Skin epidermis (tissue), 12 donors: ENCODE data around the gene TRIM63.

ENCODE experiments used
- H3K27ac ChIP-seq, 21 experiments: fragments of 200-600 bp; sonication (generic) in 11 of 21; one replicate each; pipeline ENCODE4 v1.5.0; 2020; ENCODE audit warnings: mild to moderate bottlenecking in 3 of 21, inconsistent platforms in 2 of 21, moderate library complexity in 2 of 21
- H3K4me3 ChIP-seq, 7 experiments: fragments of 200-600 bp; sonication (generic) in 2 of 7; one replicate each; pipeline ENCODE4 v1.5.0; 2020; ENCODE audit warnings: inconsistent platforms in 2 of 7, mild to moderate bottlenecking in 2 of 7, moderate library complexity in 1 of 7

The TRIM63 gene

GRCh38 chr1:26060832-26061574 lies 6.4 kb downstream of the TRIM63 start:
- no peak overlapping the region for H3K27ac ChIP-seq

GRCh38 chr1:26059906-26060305 lies 7.5 kb downstream of the TRIM63 start:
- no peak overlapping the region for H3K27ac ChIP-seq
- H3K4me3 ChIP-seq, result no peak overlapping the region

More at GRCh38 chr1:26060832-26061574, 6.4 kb downstream of the TRIM63 start:
- no peak overlapping the region for H3K4me3 ChIP-seq

GRCh38 chr1:26058052-26058595 lies 9.3 kb downstream of the TRIM63 start:
- Histone ChIP-seq H3K4me3 (no peak overlapping the region), H3K27ac (no peak overlapping the region)

GRCh38 chr1:26057189-26057588 lies 10.2 kb downstream of the TRIM63 start:
- no peak overlapping the region for H3K4me3 ChIP-seq
- no peak overlapping the region for H3K27ac ChIP-seq

GRCh38 chr1:26055041-26055440 lies 12.4 kb downstream of the TRIM63 start:
- Histone ChIP-seq H3K4me3 (no peak overlapping the region), H3K27ac (no peak overlapping the region)

GRCh38 chr1:26053718-26054560 lies 13.5 kb downstream of the TRIM63 start:
- H3K4me3 ChIP-seq, result no peak overlapping the region
- H3K27ac ChIP-seq, result no peak overlapping the region

- H3K27ac ChIP-seq, result no peak overlapping the region
- H3K4me3 ChIP-seq, result no peak overlapping the region
These were observed 17.2 kb downstream of the TRIM63 start for GRCh38 chr1:26050248-26050640.

- Histone ChIP-seq H3K27ac (no peak overlapping the region), H3K4me3 (no peak overlapping the region)
These were observed 17.7 kb downstream of the TRIM63 start for GRCh38 chr1:26049531-26050247.

DNA sequence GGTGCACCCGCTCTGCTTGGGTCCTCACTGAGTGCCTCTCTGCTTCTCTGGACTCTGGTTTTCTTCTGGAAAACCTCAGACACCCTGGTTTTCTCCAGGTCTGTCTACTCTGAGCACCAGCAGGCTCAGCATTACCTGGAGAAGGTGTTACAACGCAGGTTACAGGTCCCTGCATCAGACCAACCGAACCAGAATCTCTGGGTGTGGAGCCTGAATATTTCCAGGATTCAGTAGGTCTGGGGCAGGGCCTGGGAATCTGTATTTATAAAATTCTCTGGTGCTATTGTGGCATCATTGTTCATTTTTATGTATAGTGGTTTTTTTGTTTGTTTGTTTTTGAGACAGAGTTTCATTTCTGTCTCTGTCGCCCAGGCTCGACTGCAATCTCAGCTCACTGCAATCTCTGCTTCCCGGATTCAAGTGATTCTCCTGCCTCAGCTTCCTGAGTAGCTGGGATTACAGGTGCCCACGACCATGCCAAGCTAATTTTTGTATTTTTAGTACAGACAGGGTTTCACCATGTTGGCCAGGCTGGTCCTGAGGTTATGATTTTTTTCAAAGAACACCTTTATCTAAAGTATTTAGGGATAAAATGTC lies 20.1 kb downstream of the TRIM63 start:
- no peak overlapping the region for H3K27ac ChIP-seq
- H3K4me3 ChIP-seq, result no peak overlapping the region

GRCh38 chr1:26046246-26047095 lies 21.0 kb downstream of the TRIM63 start:
- peak overlapping the region in 1 of 21 experiments; percentile 5 for H3K27ac ChIP-seq
- H3K4me3 ChIP-seq, result peak overlapping the region in 4 of 7 experiments; percentile 1 to 19 (median 10)

- peak within 1 kb of the TSS in 1 of 21 experiments; percentile 5 for H3K27ac ChIP-seq
- peak within 1 kb of the TSS in 4 of 7 experiments; percentile 1 to 19 (median 10) for H3K4me3 ChIP-seq
These were observed 21.6 kb downstream of the TRIM63 start, which contains the start of gene SLC30A2 for GRCh38 chr1:26045722-26046245. Gene SLC30A2 (minus strand): TSS chr1:26046118. CDS start chr1:26045896, 222 bp downstream.

DNA sequence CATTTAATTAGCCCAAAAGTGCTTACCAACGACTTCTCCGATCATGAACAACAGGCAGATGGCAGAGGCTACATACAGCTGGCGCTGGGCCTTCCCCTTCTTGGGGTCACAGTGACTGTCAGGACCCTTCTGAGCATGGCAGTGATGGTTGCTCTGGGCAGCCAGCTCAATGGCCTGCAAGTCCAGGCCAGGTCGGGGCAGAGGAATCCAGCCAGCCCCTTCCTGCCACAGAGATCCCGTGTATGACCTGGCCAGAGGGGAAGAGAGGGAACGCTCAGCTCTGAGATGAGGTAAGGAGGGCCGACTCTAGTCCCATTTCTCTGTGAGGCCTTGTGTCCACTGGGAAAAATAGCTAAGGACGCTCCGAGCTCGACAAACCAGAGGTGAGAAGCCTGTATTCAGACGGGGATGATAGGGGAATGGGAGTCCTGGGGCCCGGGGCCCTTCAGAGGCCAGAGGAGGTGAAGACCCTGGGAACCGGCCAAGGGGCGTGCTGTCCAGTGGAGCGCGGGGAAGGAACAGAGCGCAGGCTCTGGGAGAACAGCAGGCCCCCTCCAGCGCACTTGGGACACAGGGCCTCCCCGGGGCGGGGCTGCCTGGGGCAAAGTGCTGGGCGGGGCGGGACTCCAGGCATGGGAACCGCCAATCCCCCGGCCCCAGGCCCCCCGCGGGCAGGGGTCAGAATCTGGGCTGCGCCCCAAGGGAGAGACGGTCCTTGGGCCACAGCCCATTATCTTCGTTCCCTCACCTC lies 22.3 kb downstream of the TRIM63 start:
- H3K4me3 ChIP-seq, result peak overlapping the region in 1 of 7 experiments; percentile 19
- H3K27ac ChIP-seq, result no peak overlapping the region

DNA sequence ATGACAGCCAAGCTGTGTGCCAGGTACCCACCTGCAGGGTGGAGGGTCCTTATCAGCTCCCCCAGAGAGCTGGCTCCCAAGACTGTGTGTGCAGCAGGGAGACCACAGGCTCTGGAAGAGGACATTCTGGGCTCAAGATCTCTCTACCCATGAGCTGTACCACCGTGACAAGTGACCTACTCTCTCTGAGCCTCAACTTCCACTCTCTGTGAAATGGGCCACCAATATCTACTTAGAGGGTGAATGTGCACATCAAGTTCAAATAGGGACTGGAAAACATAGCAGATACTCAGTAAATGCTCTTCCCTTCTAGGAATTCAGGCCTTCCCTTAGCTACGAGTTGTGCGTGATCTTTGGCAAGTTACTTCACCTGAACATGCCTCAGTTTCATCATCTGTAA lies 23.0 kb downstream of the TRIM63 start:
- no peak overlapping the region for H3K4me3 ChIP-seq
- H3K27ac ChIP-seq, result no peak overlapping the region

DNA sequence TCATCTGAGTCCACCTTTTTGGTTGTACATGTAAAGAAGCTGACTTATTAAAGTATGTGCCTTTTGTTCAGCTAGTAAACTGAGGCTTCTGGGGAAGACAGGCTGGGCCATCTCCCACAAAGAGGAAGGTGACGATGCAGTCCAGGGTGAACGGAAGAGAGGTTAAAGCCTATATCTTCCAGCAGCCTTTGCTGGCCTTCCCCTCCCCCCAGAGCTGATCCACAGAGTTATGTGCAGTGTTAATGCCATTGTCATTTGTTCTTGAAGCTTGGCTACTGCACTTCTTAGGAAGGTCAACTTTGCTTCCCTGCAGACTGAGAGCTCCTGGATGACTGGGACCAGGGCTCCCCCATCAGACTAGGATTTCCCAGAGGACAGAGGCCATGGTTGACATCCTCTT lies 23.7 kb downstream of the TRIM63 start:
- no peak overlapping the region for H3K4me3 ChIP-seq
- no peak overlapping the region for H3K27ac ChIP-seq

- Histone ChIP-seq H3K4me3 (no peak overlapping the region), H3K27ac (no peak overlapping the region)
These were observed 25.5 kb downstream of the TRIM63 start for GRCh38 chr1:26041978-26042377.

DNA sequence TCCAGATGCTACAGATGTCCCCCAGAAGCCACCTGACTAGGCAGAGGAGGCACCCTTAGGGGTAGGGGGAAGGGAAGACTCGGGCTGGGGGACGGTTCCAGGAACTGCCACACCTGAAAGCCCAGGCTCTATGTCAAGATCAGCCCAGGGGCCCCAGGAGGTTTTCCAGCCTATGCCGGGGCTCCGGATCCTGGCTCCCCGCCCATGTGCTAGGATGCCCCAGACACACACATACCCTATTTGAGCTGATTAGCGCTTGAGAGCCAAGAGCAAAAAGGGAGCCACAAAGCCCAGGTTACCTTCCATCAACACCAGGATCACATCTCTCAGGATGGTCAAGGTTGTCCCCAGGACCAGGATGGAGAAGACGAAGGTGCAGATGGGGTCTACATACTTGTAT lies 26.0 kb downstream of the TRIM63 start:
- H3K27ac ChIP-seq, result no peak overlapping the region

GRCh38 chr1:26038904-26039303 lies 28.5 kb downstream of the TRIM63 start:
- Histone ChIP-seq H3K27ac (no peak overlapping the region), H3K4me3 (no peak overlapping the region)

More for the DNA sequence above, 26.0 kb downstream of the TRIM63 start:
- H3K4me3 ChIP-seq, result no peak overlapping the region

- no peak overlapping the region for H3K4me3 ChIP-seq
- no peak overlapping the region for H3K27ac ChIP-seq
These were observed 29.0 kb downstream of the TRIM63 start for GRCh38 chr1:26038477-26038876.
